OCI-LY3 (cell line): ENCODE measurements around the gene FRMD8.

Experiments used
- EZH2phosphoT487 ChIP-seq: fragments of 200-600 bp; shearing (Covaris generic); IDR thresholded peaks from 2 replicates; pipeline ENCODE4 v1.6.1; 2018; ENCODE audit warnings: antibody characterized with exemption, mixed run types, low read depth
- TF ChIP-seq, protein P1 (sequence below): fragments of 200-600, 300-600 bp; sonication (generic); IDR thresholded peaks from 2 replicates; pipeline ENCODE4 v1.5.1; 2014; ENCODE audit warnings: antibody characterized with exemption, low read length, low read depth

DNA sequence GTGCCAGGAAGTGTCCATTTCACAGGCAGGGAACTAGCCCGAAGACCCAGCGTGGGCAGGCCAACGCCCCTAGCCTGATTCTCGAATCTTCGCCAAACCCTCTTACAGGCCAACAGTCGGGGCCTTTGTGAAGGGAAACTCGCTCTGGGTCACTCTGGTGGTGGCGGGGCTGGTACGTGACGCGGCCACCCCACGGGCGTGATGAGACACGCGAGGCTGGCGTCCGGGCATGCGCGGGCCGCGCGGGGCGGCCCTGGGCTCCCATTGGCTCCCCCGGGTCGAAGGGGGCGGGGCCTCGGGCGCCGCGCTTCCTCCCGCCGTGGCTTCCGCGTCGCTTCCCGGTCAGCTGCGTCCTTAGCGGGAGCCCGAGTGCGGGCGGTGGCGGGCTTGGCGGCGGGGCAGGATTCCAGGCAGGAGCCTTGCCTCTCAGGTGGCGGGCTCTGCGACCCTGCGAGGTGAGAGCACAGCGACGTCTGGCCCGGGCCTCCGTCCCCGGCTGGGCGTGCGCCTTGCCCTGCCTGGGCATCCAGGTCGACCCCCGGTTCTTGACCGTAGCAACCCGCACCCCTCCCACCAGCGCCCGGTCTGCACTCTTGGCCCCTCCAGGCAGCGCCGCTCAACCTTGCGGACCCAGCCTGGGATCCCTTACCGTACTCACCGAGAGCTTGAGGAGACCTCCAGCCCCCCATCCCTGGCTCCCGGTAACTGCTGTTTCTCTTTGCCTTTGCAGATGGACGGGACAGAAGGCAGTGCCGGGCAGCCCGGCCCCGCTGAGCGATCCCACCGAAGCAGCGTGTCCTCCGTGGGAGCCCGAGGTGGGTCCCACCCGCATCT is at the start of gene FRMD8:
- TF ChIP-seq, protein P1, sequence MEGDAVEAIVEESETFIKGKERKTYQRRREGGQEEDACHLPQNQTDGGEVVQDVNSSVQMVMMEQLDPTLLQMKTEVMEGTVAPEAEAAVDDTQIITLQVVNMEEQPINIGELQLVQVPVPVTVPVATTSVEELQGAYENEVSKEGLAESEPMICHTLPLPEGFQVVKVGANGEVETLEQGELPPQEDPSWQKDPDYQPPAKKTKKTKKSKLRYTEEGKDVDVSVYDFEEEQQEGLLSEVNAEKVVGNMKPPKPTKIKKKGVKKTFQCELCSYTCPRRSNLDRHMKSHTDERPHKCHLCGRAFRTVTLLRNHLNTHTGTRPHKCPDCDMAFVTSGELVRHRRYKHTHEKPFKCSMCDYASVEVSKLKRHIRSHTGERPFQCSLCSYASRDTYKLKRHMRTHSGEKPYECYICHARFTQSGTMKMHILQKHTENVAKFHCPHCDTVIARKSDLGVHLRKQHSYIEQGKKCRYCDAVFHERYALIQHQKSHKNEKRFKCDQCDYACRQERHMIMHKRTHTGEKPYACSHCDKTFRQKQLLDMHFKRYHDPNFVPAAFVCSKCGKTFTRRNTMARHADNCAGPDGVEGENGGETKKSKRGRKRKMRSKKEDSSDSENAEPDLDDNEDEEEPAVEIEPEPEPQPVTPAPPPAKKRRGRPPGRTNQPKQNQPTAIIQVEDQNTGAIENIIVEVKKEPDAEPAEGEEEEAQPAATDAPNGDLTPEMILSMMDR, result no peak
- no peak for TF ChIP-seq EZH2phosphoT487
